NOMO-1 (cell line): Measurements from ENCODE around the gene TEX22.

Experiments used
- DNase-seq, 2 experiments: peaks; one replicate each; lab custom pipeline; 2025; ENCODE audit not compliant: unreplicated experiment in 2 of 2; lab: John Stamatoyannopoulos, UW

The TEX22 gene

DNA sequence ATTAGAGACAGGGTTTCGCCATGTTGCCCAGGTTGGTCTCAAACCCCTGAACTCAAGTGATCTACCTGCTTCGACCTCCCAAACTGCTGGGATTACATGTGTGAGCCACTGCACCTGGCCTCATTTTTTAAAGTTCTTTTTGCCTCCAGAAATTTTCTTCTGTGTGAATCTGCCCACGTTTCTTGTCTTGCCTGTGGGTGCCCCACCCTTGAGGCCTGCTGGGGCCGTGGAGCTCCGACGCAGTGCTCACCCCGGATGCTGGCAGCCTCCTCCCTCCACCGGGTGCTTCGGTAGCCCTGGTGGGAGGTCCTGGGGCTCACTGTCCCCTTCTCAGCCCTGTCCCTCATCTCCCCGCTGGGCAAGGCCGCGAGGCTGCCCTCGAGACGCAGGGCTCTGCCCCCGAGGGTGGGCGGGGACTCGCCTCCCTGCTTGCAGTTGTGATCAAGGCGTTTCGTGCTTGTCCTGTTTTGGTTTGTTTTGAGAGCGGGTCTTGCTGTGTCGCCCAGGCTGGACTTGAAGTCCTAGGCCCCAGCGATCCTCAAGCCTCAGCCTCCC lies 56.8 kb downstream of the TEX22 start:
- no peak for DNase-seq

DNA sequence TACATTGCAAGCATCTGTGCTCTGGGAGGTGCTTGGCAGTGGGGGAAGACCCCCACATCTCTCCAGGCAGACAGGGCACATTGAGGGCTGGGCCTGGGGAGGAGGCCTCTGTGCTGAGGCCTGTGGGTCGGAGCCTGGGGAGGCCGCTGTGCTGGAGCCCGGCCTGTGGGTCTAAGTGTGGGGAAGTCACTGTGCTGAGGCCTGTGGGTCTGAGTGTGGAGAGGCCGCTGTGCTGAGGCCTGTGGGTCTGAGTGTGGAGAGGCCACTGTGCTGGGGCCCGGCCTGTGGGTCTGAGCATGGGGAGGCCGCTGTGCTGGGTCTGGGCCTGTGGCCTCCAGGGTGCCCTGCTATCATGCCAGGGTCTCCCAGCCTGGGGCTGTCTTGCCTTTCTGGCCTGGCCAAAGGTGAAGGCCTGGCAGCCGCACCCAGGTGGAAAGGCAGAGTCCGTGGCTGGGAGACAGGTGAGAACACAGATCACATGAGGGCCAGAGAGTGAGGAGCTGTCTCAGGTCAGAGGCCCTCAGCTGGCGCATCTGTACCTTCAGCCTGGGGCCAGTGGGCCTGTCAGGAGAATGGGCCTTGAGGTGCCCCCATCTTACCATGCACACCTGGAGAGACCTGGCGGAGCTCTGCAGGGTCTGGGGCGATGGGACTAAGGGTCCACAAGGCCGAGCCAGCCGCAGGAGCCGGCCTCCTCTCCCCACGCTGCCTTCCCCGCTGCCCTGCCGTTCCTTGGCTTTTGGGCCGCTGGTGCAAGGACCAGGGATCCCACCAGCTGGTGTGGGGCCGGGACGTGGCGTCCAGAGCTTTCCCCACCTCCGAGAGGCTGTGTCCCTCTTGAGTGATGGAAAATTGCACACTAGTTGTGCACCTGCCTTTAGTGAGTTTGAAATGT lies 57.7 kb downstream of the TEX22 start:
- DNase-seq: no peak

DNA sequence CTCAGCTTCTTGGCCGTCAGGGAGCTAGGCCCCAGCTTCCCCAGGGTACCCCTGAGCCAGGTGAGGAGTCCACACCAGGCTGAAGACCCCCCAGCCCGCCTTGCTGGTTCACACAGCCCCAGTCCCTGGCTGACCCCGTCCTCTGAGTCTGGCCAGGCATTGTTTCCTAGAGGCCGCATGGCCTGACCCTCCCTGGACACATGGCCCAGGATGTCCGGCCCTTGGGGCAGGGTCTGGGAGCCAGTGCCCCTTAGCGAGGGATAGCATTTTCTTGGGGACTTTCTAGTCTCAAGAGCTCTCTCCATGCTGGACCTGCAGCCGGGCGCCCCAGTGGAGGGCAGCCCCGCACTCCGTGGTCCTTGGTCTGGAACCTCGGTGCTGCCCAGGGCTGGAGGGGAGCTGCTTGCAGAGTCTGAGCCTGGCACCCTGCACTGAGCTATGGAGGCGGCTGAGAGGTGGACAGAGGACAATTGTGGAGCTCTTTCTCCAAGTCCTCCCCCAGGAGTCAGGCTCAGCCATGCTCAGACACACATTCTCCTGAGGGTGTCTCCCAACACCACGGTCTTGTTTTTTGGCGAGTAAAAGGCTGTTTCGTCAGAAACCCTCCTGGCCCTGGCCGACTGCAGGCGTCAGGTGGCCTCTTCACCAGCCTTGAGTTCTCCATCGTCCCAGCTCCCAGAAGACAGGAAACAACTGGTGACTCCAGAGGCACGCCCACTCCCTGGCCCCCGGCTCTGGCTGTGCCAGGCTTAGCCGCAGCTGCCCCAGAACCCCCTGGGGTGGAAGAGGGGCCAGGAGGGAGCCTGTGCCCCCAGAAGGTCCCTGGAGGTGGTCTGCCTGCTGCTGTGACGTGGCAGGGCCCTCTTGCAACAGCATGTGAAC lies 58.6 kb downstream of the TEX22 start:
- DNase-seq: no peak

DNA sequence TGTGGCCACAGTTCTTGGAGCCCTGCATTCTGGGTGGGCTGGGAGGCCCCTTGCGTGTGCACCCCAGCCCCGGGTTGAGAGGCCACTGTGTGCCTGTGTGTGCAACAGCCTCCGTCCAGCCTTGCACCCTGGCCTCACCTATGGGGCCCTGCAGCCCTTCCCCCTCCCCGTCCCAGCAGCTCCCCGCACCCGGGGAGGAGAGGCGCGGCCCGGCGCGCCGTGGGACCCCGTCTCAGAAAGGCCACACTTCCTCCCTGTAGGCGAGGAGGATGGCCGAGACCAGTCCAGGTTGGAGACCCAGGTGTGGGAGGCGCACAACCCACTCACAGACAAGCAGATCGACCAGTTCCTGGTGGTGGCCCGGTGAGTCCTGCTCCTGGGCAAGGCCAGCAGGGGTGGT lies 59.7 kb downstream of the TEX22 start:
- no peak for DNase-seq

DNA sequence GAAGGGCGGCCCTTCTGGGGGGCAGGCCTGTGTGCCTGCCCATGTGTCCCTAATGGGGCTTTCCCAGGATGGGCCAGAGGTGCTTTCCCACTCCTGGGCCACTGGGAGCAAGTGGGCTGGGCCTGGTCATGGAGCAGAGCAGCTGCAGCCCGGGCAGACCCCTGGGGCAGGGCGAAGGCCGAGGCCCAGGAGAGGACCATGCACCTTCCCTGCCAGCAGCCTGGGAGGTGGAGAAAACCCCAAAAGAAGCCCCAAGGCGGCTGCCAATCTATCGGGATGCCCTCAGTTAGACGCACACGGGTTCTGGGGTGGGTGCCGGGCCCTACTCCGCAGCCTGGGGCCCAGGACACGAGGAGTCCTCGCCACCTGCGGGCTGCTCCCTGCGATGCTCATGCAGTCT lies 60.2 kb downstream of the TEX22 start:
- DNase-seq: no peak

DNA sequence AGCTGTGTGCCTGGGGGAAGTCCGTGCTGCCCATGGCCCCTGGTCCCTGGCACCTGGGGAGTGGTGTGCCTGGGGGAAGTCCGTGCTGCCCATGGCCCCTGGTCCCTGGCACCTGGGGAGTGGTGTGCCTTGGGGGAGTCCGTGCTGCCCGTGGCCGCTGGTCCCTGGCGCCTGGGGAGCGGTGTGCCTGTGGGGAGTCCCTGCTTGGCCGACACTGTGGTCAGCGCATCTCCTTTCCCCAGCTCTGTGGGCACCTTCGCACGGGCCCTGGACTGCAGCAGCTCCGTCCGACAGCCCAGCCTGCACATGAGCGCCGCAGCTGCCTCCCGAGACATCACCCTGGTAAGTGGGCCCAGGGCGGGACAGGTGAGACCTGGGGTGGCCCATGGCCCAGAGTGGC lies 61.8 kb downstream of the TEX22 start:
- DNase-seq: no peak

DNA sequence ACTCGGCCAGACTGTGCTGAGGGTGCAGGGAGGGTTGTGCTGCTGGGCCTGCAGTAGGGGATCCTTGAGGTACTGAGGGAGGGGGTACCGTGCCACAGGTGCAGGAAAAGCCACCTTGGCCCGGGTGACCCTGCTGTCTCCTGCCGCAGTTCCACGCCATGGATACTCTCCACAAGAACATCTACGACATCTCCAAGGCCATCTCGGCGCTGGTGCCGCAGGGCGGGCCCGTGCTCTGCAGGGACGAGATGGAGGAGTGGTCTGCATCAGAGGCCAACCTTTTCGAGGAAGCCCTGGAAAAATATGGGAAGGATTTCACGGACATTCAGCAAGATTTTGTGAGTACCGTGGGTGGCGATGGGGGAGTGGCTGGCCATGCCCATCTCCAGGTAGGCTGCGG lies 62.3 kb downstream of the TEX22 start:
- no peak for DNase-seq

DNA sequence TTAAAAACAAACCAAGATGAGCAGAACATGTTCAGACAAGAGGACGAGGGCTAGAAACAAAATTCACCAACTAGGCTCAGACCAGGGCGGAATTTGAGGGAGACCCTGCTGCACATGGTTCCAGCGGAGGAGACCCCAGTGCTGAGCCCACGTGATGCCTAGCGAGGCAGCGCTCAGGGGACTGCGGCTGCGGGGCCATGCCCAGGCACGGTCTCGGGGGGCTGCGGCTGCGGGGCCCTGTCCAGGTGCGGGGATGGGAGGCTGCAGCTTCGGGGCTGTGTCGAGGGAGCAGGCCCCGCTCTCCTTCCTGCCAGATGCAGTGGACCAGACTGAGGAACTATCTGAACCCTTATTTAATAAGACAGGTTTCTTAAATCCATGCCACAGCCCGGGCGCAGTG lies 63.6 kb downstream of the TEX22 start:
- DNase-seq: no peak
